ENCODE data around the gene ATP6V0A1.
"Not testable (repeated sequence)": the region's sequence is repeated elsewhere in the genome, so short reads cannot be mapped to it uniquely, and the experiment has no call there.

The ATP6V0A1 gene

GRCh38 chr17:42544874-42545283, 86.2 kb downstream of the ATP6V0A1 start:
- in situ Hi-C loops (cut with MboI; ENCODE audit: low pct_unique_long_range_greater_than_20kb, low sequenced_read_pairs, unreplicated experiment) = no loop called here
- TF ChIP-seq CTCF (IDR thresholded peaks at IDR 0.05; ENCODE audit: extremely low read depth, insufficient read depth, missing control alignments) = no peak
- no peak for DNase-seq (ENCODE audit: low spot score)

- in situ Hi-C loops (cut with MboI; ENCODE audit: low pct_unique_long_range_greater_than_20kb, low sequenced_read_pairs, unreplicated experiment); DNase-seq (ENCODE audit: low spot score): not testable (repeated sequence)
Measured at GRCh38 chr17:42545755-42546505, 87.3 kb downstream of the ATP6V0A1 start.

GRCh38 chr17:42547001-42547461, 88.4 kb downstream of the ATP6V0A1 start:
- no peak for TF ChIP-seq CTCF (IDR thresholded peaks at IDR 0.05; ENCODE audit: extremely low read depth, insufficient read depth, missing control alignments)
- in situ Hi-C loops (cut with MboI; ENCODE audit: low pct_unique_long_range_greater_than_20kb, low sequenced_read_pairs, unreplicated experiment) = no loop called here
- no peak for DNase-seq (ENCODE audit: low spot score)

- in situ Hi-C loops (cut with MboI; ENCODE audit: low pct_unique_long_range_greater_than_20kb, low sequenced_read_pairs, unreplicated experiment) = no loop called here
- no peak for DNase-seq (ENCODE audit: low spot score)
- no peak for TF ChIP-seq CTCF (IDR thresholded peaks at IDR 0.05; ENCODE audit: extremely low read depth, insufficient read depth, missing control alignments)
Measured at GRCh38 chr17:42547698-42548069, 89.0 kb downstream of the ATP6V0A1 start.

- DNase-seq (ENCODE audit: low spot score) = peak; percentile 94
- in situ Hi-C loops (cut with MboI; ENCODE audit: low pct_unique_long_range_greater_than_20kb, low sequenced_read_pairs, unreplicated experiment) = no loop called here
- TF ChIP-seq CTCF (IDR thresholded peaks at IDR 0.05; ENCODE audit: extremely low read depth, insufficient read depth, missing control alignments) = peak; percentile 67
Measured at GRCh38 chr17:42548070-42548837, 89.6 kb downstream of the ATP6V0A1 start.

- no peak for DNase-seq (ENCODE audit: low spot score)
- TF ChIP-seq CTCF (IDR thresholded peaks at IDR 0.05; ENCODE audit: extremely low read depth, insufficient read depth, missing control alignments) = no peak
- in situ Hi-C loops (cut with MboI; ENCODE audit: low pct_unique_long_range_greater_than_20kb, low sequenced_read_pairs, unreplicated experiment) = no loop called here
Measured at GRCh38 chr17:42548993-42549755, 90.5 kb downstream of the ATP6V0A1 start.

GRCh38 chr17:42552736-42553135, 94.1 kb downstream of the ATP6V0A1 start, which contains the start of gene HSD17B1:
TSS of gene HSD17B1 (plus strand) at chr17:42552923. CDS start at chr17:42552934, 11 bp downstream.
- in situ Hi-C loops (cut with MboI; ENCODE audit: low pct_unique_long_range_greater_than_20kb, low sequenced_read_pairs, unreplicated experiment) = loop anchor here (25.0 kb wide), 1 partner anchor 385 kb away; no protein-coding TSS in a partner anchor
- not testable (repeated sequence) for DNase-seq (ENCODE audit: low spot score)

Measured in GM13977 (cell line).